ENCODE measurements around the gene LRG1. TPM values are rescaled to one million over a fixed set of nuclear protein-coding genes. Genes with fewer than 3 reads are reported as not detected.

The LRG1 gene
- total and polyA plus RNA-seq, 9 of the 15 experiments (the other 6 are each of a cell fraction or from before 2014, with no cell fraction given): 1.5 to 11.9 (median 8.7) TPM

- TF ChIP-seq POLR2AphosphoS5 (IDR thresholded peaks at IDR 0.05; ENCODE audit: control insufficient read depth, insufficient read depth, low read depth, low read length) (no peak), ID3 (CRISPR knock-in tag; IDR thresholded peaks at IDR 0.05) (no peak), ID3 (tag; IDR thresholded peaks at IDR 0.05) (0 out of 2 replicates have a peak, but pooled peaks have one; percentile 27), ATF6 (CRISPR knock-in tag; IDR thresholded peaks at IDR 0.05) (no peak), HOXB6 (CRISPR knock-in tag; IDR thresholded peaks at IDR 0.05; ENCODE audit: borderline replicate concordance) (no peak), HMGN3 (IDR thresholded peaks at IDR 0.05; ENCODE audit: borderline replicate concordance, extremely low read depth, insufficient read length, low read depth, low read length) (no peak), NRF1 (conservative IDR thresholded peaks at IDR 0.05 in 1 of 2, IDR thresholded peaks at IDR 0.05 in 1 of 2) (peak; percentile 49 to 66; a peak in 3 of 4 replicates), ZFX (CRISPR knock-in tag; IDR thresholded peaks at IDR 0.05) (no peak), TFAM (CRISPR knock-in tag; conservative IDR thresholded peaks at IDR 0.05) (no peak), TRIM25 (IDR thresholded peaks at IDR 0.05; ENCODE audit: borderline replicate concordance) (no peak), ZNF23 (CRISPR knock-in tag; IDR thresholded peaks at IDR 0.05) (no peak), NFXL1 (CRISPR knock-in tag; IDR thresholded peaks at IDR 0.05) (no peak), NR0B1 (IDR thresholded peaks at IDR 0.05; ENCODE audit: partially characterized antibody) (no peak), E2F5 (CRISPR knock-in tag; IDR thresholded peaks at IDR 0.05) (no peak), CREB1 (IDR thresholded peaks at IDR 0.05) (no peak), CREB1 (CRISPR knock-in tag; IDR thresholded peaks at IDR 0.05) (no peak), CLOCK (CRISPR knock-in tag; IDR thresholded peaks at IDR 0.05; ENCODE audit: borderline replicate concordance) (no peak)
Measured at GRCh38 chr19:4555657-4556561, 16.1 kb upstream of the LRG1 start (continued).
